H1 (cell line): ENCODE results near the gene PFKP. TPM values are rescaled to one million over a fixed set of nuclear protein-coding genes. Genes with fewer than 3 reads are reported as not detected.

Experiments used
- BCL11A ChIP-seq, 2 experiments: IDR thresholded peaks; one replicate each; pipeline ENCODE4 v1.6.1; 2011; ENCODE audit warnings: low read depth in 2 of 2, low read length in 2 of 2, mild to moderate bottlenecking in 2 of 2
- CHD2 ChIP-seq: IDR thresholded peaks from 2 replicates; pipeline ENCODE4 v1.6.1; 2012; ENCODE audit warnings: low read length, improper control_type of control experiment
- FOSL1 ChIP-seq: IDR thresholded peaks from 2 replicates; pipeline ENCODE4 v1.6.1; 2011; ENCODE audit warnings: mild to moderate bottlenecking, low read depth, low read length, moderate library complexity; ENCODE audit not compliant: insufficient read depth
- GABPA ChIP-seq: IDR thresholded peaks from 2 replicates; pipeline ENCODE4 v1.6.1; 2011; ENCODE audit warnings: mild to moderate bottlenecking, low read length, moderate library complexity, borderline replicate concordance; ENCODE audit not compliant: insufficient read depth
- KDM5A ChIP-seq: fragments of 200-600 bp; IDR thresholded peaks from 2 replicates; pipeline ENCODE4 v1.7.1; 2012; ENCODE audit warnings: mild to moderate bottlenecking, low read length, inconsistent platforms, mixed read lengths
- SP4 ChIP-seq: IDR thresholded peaks from 2 replicates; pipeline ENCODE4 v1.6.1; 2012; ENCODE audit warnings: low read length, inconsistent platforms
- TAF7 ChIP-seq: optimal IDR thresholded peaks from 2 replicates; pipeline ENCODE3; 2011; ENCODE audit warnings: low read depth, mild to moderate bottlenecking, inconsistent platforms, low read length, moderate library complexity, borderline replicate concordance
- polyA plus RNA-seq, 7 experiments: library from polyadenylated mRNA; depleted of rRNA in 3 of 7; stranded (reverse) in 5 of 7; unstranded in 2 of 7; fragments of >200 nt in 5 of 7; fragments of 200-250 nt in 2 of 7; gene quantifications; 1 replicate in 5 of 7; 2 replicates in 1 of 7; 4 replicates in 1 of 7; pipeline versions ENCODE4 v1.2.1 to v1.2.3, GENCODE V29; 2011 to 2013; ENCODE audit warnings: missing spikeins in 2 of 7, mixed read lengths in 2 of 7
- total RNA-seq: library from RNA; stranded (reverse); fragmentation: NEBNext Ultra II Directional; extraction: Animal tissue kit (Norgen Biotek cat#: 25700); gene quantifications from 2 replicates; pipeline ENCODE4 v1.2.1, GENCODE V29; 2021

PFKP gene
- total and polyA plus RNA-seq, 2 of the 8 experiments (the other 6 are each of a cell fraction or from before 2014, with no cell fraction given) = 51.2 to 128 TPM

GRCh38 chr10:3132036-3133025 is 65.0 kb downstream of the PFKP start (continued):
- no peak for TF ChIP-seq CHD2
- TF ChIP-seq SP4 = no peak
- no peak for TF ChIP-seq KDM5A
- TF ChIP-seq BCL11A (IDR thresholded peaks at IDR 0.05; ENCODE audit: low read depth in 2 of 2, low read length in 2 of 2) = no peak
- no peak for TF ChIP-seq TAF7
- no peak for TF ChIP-seq FOSL1
- TF ChIP-seq GABPA = no peak
